ENCODE data around the gene SINHCAF. TPM values are rescaled to one million over a fixed set of nuclear protein-coding genes. Genes with fewer than 3 reads are reported as not detected.
A peak's percentile ranks its signal among the peaks of the same experiment; 100 is the strongest.

SINHCAF gene
- total RNA-seq, 1 experiment from 2014 or later, result 179 TPM

DNA sequence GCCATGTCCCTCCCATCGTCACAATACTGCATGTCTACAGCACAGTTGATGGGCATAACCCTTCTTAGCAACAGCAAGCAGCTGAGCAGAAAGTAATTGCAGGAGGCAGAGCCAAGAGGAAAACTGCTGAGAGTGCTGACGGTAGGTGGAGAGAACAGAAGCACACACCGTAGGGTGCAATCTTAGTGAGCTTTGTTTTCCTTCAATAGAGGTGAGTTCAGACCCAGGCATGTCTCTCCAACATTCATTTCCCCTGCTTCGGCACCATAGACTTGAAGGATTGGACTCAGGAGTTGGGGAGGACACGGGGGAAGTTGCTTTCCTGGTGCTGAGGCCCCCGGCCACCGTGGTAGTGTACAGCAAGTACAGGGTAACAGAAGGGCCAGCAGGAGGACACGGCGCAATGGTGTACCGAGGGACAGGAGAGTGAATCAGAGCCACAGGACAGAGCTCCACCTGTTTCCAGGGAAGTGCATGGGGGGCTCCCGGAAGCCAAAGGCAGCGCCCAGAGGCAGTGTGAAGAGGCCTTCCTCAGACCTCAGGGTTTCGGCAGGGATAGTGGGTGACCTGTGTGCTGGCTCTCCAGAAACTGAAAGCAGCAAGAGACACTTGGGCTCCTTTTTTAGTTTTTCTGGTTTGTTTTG lies 36.3 kb upstream of the SINHCAF start:
- Histone ChIP-seq H3K4me1 (ENCODE audit: control insufficient read depth in 1 of 2, insufficient read depth in 2 of 2, low read length in 2 of 2) (peaks cover 0 to 6% of the 10 kb centered on the region in 2 experiments; a peak in 1 of 4 replicates), H3K79me2 (ENCODE audit: insufficient read depth, low read length) (no peaks in the 10 kb centered on the region), H3K4me2 (ENCODE audit: low read length) (no peak overlapping the region), H3K27ac (ENCODE audit: low read depth, low read length) (no peak overlapping the region), H3K36me3 (ENCODE audit: control insufficient read depth in 1 of 2, insufficient read depth in 2 of 2, low read length in 2 of 2) (no peaks in the 10 kb centered on the region), H2AFZ (ENCODE audit: low read depth, low read length, poor library complexity, severe bottlenecking) (no peak overlapping the region), H3K27me3 (ENCODE audit: insufficient read depth, low read length) (no peaks in the 10 kb centered on the region), H3K9me2 (ENCODE audit: insufficient read depth) (no peaks in the 10 kb centered on the region), H4K20me1 (ENCODE audit: insufficient read depth) (no peaks in the 10 kb centered on the region), H3K9me3 (ENCODE audit: control insufficient read depth in 1 of 2, insufficient read depth in 1 of 2, low read depth in 1 of 2, low read length in 2 of 2) (no peaks in the 10 kb centered on the region), H3K4me3 (replicated peaks in 1 of 2; ENCODE audit: low read depth in 1 of 2, low read length in 2 of 2) (no peak overlapping the region), H3K9ac (ENCODE audit: low read length) (no peak overlapping the region)
- no peak for DNase-seq (ENCODE audit: low read depth, low spot score)
- ATAC-seq, result peak; percentile 22; the same call in 1 of the 2 replicates
- ChIA-PET RAD21 (ENCODE audit: low non-redundant PET in 1 of 2, low total read pairs in 2 of 2, uncharacterized antibody in 2 of 2, unreplicated experiment in 2 of 2) (no interaction called here), CTCF (interaction anchor here (2.0 kb wide), 1 partner anchor 111 kb away, joined by 4 read pairs; no protein-coding TSS in a partner anchor), POLR2A (no interaction called here)
- intact Hi-C loops (cut with micrococcal nuclease), result no loop called here
- TF ChIP-seq FOSL1 (IDR thresholded peaks at IDR 0.05; ENCODE audit: low read depth), result no peak
- TF ChIP-seq RAD21 (IDR thresholded peaks at IDR 0.05; ENCODE audit: low read depth), result no peak
- no peak for TF ChIP-seq ELF1 (IDR thresholded peaks at IDR 0.05; ENCODE audit: borderline replicate concordance, low read depth)
- TF ChIP-seq CEBPB (IDR thresholded peaks at IDR 0.05; ENCODE audit: low read depth), result no peak
- no peak for TF ChIP-seq EZH2 (IDR thresholded peaks at IDR 0.05)
- no peak for TF ChIP-seq SIN3A (IDR thresholded peaks at IDR 0.05; ENCODE audit: low read depth)
- TF ChIP-seq, protein P1, sequence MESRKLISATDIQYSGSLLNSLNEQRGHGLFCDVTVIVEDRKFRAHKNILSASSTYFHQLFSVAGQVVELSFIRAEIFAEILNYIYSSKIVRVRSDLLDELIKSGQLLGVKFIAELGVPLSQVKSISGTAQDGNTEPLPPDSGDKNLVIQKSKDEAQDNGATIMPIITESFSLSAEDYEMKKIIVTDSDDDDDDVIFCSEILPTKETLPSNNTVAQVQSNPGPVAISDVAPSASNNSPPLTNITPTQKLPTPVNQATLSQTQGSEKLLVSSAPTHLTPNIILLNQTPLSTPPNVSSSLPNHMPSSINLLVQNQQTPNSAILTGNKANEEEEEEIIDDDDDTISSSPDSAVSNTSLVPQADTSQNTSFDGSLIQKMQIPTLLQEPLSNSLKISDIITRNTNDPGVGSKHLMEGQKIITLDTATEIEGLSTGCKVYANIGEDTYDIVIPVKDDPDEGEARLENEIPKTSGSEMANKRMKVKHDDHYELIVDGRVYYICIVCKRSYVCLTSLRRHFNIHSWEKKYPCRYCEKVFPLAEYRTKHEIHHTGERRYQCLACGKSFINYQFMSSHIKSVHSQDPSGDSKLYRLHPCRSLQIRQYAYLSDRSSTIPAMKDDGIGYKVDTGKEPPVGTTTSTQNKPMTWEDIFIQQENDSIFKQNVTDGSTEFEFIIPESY (IDR thresholded peaks at IDR 0.05; ENCODE audit: extremely low read depth, insufficient replicate concordance, low read length), result no peak
- no peak for TF ChIP-seq SRF (IDR thresholded peaks at IDR 0.05; ENCODE audit: low read depth)
- TF ChIP-seq SP1 (IDR thresholded peaks at IDR 0.05; ENCODE audit: low read depth), result no peak
- TF ChIP-seq JUND (IDR thresholded peaks at IDR 0.05), result no peak
- TF ChIP-seq CBX3 (IDR thresholded peaks at IDR 0.05; ENCODE audit: low read depth), result no peak
- TF ChIP-seq POLR2AphosphoS5 (IDR thresholded peaks at IDR 0.05; ENCODE audit: low read depth, low read length), result no peak
- no peak for TF ChIP-seq ZNF274 (IDR thresholded peaks at IDR 0.05; ENCODE audit: low read depth, low read length)
- TF ChIP-seq EZH2phosphoT487 (IDR thresholded peaks at IDR 0.05; ENCODE audit: borderline replicate concordance), result no peak
- no TSS peak for BruUV-seq (replicated peaks)

Measured in HCT116 (cell line).